ENCODE measurements around the gene IL17RC.

DNA sequence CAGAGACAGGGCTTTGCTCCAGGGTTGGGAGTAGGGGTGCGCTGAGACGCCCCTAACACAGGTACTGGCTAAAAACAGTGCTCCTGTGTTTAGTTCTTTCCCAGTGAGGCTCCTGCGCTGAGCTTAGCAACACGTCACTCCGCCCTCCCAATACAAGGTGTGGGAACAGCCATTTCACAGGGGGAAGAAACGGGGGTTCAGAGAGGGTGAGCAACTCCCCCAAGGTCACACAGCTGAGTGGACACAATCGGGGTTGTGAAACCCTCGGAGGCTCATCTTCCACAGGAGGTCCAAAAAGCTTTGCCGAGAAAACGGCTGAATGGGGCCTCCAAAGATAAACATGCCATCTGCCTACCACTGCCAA is 34.7 kb downstream of the IL17RC start:
- TF ChIP-seq, protein P1, sequence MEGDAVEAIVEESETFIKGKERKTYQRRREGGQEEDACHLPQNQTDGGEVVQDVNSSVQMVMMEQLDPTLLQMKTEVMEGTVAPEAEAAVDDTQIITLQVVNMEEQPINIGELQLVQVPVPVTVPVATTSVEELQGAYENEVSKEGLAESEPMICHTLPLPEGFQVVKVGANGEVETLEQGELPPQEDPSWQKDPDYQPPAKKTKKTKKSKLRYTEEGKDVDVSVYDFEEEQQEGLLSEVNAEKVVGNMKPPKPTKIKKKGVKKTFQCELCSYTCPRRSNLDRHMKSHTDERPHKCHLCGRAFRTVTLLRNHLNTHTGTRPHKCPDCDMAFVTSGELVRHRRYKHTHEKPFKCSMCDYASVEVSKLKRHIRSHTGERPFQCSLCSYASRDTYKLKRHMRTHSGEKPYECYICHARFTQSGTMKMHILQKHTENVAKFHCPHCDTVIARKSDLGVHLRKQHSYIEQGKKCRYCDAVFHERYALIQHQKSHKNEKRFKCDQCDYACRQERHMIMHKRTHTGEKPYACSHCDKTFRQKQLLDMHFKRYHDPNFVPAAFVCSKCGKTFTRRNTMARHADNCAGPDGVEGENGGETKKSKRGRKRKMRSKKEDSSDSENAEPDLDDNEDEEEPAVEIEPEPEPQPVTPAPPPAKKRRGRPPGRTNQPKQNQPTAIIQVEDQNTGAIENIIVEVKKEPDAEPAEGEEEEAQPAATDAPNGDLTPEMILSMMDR (IDR thresholded peaks at IDR 0.05 in 4 of 5, conservative IDR thresholded peaks at IDR 0.05 in 1 of 5): no peak
- TF ChIP-seq POLR2A (IDR thresholded peaks at IDR 0.05): no peak
